GM21447 (cell line): ENCODE results near the gene UBLCP1.

ENCODE experiments used
- ATAC-seq: cut with Tn5 transposase; IDR thresholded peaks from one replicate; pipeline ENCODE4 v1.9.1; 2021; ENCODE audit not compliant: unreplicated experiment

Gene UBLCP1

DNA sequence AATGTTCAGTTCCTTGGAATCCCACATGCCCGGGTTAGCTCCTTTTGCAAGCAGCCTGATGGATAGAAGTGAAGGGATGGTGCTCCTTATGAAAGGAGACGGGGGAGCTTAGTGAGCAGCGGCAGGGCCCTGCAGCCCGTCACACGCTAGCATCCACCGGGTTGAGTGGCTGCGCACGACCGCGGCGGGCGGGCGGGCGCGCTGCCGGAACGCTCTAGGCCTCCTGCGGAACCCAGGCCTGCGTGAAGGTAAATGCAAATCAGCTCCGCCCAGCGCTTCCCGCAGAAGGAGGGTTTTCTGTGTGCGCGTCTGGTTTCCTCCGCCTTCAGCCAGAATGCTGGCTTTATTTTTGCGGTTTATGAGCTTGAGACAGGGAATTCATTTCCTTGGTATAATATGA lies 47.4 kb downstream of the UBLCP1 start:
- no peak for ATAC-seq

DNA sequence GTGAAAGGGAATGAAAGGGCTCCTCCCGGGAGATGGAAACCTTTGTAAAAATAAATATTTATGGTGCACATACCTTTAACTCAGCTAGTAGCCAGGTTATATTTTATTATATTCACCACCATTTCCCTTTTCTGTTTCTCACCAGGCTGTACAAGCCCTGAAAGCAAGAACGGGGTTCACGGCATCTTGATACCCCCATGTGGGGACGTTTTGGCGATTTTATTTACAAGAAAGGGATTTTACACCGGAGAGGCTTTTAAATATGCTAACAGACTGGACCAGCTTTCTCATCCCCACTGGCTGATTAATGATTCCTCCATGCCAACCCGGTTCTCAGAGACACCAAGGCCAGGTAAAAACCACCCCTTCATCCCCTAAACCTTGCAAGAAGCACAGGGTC lies 48.0 kb downstream of the UBLCP1 start:
- ATAC-seq, result no peak

DNA sequence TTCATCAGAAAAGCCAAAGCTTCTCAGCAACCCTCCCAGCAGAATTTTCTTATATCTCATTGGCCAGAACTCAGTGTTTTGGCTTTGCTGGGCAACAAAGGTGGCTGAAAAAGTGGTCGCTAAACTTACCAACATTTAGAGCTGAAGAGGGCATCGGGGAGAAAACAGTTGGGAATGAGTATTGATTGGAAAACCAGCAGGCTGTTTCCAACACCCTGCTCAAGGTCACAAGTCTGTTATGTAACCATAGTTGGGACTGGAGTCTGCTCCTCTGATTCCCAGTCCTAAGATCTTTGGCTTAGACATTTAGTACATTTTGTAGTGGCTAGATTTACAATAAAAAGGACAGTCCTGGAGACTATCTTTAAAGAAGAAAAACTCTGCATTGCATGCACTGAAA lies 50.1 kb downstream of the UBLCP1 start:
- ATAC-seq, result no peak

GRCh38 chr5:159316519-159317383 lies 53.7 kb downstream of the UBLCP1 start:
- peak; percentile 57 for ATAC-seq

- no peak for ATAC-seq
Measured at GRCh38 chr5:159317849-159318248, 54.8 kb downstream of the UBLCP1 start.

DNA sequence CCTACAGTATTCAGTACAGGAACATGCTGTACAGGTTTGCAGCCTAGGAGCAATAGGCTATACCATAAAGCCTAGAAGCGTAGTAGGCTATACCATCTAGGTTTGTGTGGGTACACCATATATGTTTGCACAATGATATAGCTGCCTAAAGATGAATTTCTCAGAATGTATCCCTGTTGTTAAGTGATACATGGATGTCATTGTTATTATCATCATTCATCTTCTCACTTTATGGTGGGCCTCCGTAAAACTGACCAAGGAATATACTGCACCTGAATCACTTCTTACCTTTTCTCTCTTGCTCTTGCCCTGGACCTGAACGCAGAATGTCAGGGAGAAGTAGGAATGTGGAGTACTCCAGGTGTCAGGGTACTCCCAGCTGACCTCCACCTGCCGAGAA lies 55.4 kb downstream of the UBLCP1 start:
- no peak for ATAC-seq

GRCh38 chr5:159319363-159319762 lies 56.3 kb downstream of the UBLCP1 start:
- no peak for ATAC-seq

- no peak for ATAC-seq
Measured at GRCh38 chr5:159319832-159320231, 56.7 kb downstream of the UBLCP1 start.

DNA sequence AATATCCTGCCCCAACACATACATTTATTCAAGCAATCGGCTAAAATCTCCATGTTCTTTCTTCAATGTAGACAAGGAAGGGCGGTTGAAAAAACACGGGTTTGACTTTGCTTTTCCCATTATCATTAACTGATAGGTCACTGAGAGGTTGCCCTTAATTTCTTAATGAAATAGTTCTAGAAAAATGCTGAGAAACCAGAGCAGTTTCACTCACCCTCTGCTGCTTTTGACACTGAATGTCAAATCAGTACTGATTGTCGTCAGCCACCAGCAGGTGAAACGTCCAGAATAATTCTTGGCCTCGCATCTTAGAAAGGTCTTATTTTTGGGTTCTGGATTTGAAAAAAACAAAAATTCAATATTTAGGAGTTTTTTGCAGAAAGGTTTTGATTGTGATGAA lies 59.1 kb downstream of the UBLCP1 start:
- no peak for ATAC-seq

- no peak for ATAC-seq
Measured at GRCh38 chr5:159324102-159324755, 61.1 kb downstream of the UBLCP1 start.

GRCh38 chr5:159324986-159325385 lies 61.9 kb downstream of the UBLCP1 start:
- no peak for ATAC-seq

GRCh38 chr5:159330131-159330800 lies 67.2 kb downstream of the UBLCP1 start, which contains the start of gene IL12B:
IL12B (minus strand) TSS chr5:159330487; CDS start chr5:159326782, 3,705 bp downstream.
- ATAC-seq, result no peak

GRCh38 chr5:159331093-159331973 lies 68.2 kb downstream of the UBLCP1 start:
- peak; percentile 61 for ATAC-seq

- ATAC-seq, result no peak
Measured at GRCh38 chr5:159332800-159333544, 69.9 kb downstream of the UBLCP1 start.

DNA sequence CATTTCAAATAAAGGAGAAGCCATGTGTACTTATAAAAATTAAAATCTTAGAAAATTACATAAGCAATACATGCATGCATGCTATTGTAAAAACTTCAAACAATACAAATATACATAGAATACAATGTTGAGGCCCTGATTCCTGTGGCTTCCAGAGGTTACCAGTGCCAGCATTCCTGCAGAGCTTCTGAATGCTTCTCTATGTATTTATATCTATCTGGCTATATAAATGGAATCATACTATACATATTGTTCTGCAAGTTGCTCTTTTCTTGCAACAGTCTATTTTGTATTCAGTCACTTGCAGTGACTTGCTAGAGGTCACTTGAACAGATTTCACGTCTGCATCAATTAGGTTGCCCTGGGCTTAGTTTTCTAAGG lies 70.4 kb downstream of the UBLCP1 start:
- ATAC-seq, result no peak
